OCI-M1 (cell line): ENCODE results near the gene HOXB1.
"Not testable (repeated sequence)": the region's sequence is repeated elsewhere in the genome, so short reads cannot be mapped to it uniquely, and the experiment has no call there.

Experiments used
- DNase-seq: peaks from one replicate; lab custom pipeline; 2025; lab: John Stamatoyannopoulos, UW

The HOXB1 gene

DNA sequence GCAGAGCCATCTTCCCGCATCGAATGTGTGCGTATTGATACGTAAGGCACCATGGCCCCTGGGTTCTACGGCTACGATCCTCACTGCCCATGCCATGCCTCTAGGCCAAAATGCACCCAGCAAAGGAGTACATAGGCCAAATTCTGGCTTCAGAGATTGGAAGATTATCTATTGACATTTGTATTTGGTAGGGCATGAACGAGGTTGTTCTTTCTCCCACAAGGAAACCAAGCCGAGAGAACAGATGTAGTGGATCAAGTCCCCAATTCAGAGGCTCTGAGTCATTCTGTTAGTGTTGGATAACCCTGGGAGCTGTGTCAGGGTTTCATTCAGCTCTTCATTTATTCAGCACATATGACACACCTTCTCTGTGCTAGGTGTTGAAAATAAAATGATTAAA, 36.5 kb downstream of the HOXB1 start:
- no peak for DNase-seq

DNA sequence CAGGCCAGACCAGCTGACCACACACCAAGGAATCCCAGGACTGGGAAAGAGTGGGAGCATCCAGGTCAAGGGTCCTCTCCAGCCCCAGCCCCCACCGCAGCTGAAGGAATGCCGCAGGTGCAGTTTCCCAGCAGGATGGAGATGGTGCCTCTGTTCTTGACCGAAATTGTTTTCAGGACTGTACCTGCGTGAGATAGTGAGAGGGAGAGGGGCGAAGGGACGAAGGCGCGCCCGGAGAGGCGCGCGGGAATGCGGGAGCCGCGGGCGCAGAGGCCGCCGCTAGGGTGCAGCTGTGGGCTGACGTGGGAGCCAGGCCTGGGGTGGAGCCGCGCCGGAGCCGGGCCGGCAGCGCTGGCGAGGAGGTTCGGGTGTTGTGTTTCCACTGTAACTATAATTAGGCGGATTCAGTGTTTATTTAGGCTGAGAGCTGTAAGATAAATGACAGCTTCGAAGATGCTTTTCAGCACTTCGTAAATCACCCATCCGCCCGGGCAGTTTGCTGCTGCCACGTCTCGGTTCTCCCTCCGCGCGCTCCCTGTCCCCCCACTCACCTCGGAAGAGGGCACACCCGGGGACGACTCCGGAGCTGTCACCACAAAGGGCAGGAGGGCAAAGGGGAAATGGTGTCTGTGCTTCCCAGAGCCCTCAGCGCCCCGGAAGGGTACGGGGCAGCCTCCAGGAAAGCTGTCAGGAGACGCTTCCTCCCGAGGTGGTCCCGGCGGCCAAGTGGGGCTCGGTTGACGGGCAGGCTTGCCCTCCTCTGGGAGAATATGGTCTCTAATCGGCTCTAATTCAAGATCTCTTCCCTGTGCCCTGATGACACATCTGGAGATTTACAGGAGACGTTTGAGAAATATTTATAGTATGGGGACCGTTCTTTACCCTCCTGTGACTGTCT, 38.2 kb downstream of the HOXB1 start:
- peak; percentile 57 for DNase-seq

DNA sequence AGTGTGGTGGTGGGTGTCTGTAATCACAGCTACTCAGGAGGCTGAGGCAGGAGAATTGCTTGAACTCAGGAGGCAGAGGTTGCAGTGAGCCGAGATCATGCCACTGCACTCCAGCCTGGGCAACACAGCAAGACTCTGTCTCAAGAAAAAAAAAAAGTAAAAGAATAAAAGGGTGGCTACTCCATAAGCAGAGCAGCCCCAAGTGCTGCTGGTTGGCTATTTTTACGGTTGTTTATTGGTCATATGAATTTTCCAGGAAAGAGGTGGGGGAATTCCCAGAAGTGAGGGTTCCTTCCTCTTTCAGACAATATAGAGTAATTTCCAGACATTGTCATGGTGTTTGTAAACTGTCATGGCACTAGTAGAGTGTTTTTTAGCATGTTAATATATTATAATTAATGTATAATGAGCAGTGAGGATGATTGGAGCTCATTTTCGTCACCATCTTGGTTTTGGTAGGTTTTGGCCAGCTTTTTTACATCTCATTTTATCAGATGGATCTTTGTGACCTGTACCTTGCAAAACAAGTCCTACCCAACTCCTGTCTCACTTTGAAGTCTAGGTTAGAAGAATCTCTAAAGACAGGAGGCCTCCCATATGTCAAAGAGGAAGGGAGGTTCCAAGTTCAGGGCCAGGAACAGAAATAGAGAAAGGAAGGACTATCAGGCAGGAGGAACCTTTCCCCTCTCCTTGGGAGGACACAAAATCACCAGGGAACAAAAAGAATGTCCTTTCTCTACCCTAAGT, 39.1 kb downstream of the HOXB1 start:
- peak; percentile 97 for DNase-seq

DNA sequence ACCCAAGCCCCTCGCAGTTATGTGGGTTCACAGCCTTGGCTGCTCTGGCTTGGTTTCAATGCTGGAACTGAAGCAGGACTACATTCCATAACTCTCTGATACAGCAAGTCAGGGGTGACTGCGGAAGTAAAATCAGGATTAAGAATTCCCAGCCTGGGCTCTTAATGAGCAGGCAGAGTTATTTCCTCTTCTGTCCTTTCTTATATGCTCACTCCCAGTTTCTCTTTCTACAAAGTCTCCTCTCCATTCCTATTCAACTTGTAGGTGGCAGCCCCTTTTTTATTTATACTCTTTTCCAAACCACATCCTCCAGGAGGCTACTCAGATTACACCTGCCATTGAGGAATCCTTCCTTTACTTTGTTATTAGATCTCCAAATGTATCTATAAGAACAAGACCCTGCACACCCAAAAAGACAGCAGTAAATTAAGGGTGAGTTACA, 40.3 kb downstream of the HOXB1 start:
- DNase-seq, result peak; percentile 47

DNA sequence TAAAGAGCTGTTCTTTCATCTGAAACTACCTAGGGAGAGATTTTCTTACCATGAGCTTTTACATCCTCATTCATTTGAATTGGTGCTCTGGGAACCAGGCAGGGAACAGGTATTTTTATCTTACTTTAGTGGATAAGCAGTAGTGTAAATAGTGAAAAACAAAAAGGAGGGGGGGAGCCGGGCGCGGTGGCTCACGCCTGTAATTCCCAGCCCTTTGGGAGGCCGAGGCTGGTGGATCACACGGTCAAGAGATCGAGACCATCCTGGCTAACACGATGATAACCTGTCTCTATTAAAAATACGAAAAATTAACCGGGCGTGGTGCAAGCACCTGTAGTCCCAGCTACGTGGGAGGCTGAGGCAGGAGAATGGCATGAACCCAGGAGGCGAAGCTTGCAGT, 41.0 kb downstream of the HOXB1 start:
- no peak for DNase-seq

DNA sequence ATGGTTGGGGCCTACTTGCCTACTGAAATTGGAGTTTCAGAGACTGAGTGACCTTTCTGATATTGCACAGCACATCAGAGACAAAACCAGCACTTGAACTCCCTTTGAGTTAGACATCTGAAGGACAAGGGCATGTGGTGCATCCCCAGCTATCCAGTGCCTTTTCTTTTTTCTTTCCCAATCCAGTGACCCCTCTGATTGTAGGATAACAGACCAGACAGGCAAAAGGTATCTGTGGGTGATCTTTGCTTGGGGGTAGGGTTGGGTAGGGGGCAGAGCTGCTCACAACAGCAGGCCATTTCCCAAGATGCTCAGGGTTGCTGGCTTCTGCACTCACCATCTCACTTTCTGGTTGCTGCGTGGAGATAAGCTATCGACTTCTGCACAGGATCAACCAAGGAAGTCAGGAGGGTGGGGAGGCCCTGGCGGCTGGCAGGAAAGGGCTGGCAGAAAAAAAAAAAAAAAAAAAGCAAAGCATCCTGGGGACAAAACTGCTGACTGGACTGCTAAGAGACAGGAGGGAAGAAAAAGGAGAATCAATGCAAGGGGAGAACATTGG, 42.2 kb downstream of the HOXB1 start:
- peak; percentile 95 for DNase-seq

DNA sequence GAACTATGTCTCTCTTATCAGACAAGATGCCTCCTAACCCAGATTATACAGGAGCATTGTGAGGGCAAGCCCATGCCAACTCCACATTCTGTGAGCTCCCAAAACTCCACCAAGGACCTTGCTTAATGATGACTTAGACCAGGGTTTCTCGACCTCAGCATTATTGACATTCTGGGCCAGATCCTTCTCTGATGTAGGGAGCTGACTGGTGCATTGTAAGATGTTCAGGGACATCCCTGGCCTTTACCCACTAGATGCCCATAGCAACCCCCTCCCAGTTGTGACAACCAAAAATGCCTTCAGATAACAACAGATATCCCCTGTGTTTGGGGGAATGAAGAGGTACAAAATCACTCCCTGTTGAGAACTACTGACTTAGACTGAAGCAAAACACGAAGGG, 43.6 kb downstream of the HOXB1 start:
- no peak for DNase-seq

DNA sequence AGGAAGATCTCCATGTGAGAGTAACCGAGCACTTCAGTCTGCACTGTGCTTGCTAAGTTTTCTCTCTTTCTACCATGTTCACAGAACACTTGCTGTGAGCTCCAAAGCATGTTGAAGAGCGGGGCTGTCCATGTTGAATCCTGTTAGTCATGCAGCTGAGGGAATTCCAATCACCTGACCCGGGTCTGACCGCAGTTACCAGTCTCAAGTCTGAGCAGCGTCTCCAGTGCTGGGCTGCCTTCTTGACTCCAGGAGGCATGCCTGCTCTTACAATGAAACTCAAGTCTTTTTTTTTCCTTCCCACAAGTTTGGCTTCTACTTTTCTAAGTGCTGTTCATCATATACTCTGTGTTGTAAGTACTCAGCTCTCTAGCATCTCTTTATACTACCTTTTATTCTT, 44.3 kb downstream of the HOXB1 start:
- peak; percentile 40 for DNase-seq

DNA sequence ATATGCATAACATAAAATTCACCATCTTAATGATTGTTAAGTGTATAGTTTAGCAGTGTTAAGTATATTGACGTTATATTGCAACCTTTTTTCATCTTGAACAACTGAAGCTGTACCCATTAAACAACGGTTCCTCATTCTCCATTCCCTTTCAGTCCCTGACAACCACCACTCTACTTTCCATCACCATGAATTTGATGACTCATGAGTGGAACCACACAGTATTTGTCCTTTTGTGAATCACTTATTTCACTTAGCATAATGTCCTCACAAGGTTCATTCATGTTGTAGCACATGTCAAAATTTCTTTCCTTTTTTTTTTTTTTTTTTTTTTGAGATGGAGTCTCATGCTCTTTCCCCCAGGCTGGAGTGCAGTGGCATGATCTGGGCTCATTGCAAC, 46.0 kb downstream of the HOXB1 start:
- peak; percentile 83 for DNase-seq

DNA sequence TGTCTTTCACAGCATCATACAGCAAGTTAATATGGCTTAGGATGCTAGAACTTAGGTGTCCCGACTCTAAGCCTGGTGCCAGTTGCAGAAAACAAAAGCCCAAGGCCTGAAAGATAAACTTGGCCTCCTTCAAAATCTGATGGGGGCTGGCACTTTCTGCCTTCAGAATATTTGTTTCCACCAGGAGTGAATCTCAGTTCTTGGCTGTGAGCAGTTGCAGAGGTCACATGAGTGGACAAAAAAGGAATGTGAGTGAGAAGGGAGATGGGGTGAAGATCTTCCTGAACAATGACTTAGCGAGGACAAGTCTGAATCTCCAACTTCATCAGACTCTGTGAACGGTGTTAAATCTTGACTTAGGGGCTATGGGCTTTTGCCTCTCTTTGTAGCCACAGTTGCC, 46.6 kb downstream of the HOXB1 start:
- DNase-seq, result no peak

DNA sequence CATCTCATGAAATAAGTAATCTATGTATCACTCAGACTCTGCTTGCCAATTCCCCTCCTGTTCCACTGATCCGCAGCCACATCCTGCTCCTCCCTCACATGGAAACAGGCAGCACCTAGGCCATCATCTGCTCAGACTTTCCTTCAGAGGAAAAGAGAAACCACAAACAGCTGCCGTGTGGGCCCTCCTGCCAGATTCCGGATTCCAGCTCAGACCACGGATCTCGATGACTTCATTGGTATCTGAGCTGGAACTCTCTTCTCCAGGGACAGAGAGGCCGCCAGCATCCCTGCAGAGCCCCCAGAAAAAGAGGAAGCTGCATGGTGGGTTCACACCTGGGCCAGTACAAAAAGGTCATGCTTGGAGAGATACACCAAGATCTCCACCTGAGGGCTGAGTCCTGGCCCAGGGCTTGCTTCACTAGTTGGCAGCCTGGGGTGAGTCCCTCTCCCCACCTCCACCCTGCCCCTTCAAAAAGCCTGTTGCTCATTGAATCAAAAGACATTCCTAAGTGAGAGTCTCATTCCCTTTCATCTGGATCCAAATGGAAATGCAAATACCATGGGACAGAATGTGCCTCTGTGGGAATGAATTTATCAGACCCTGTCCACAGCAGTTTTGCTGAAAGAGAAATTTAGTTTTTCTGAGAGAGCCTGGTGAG, 47.2 kb downstream of the HOXB1 start:
- DNase-seq, result peak; percentile 64

DNA sequence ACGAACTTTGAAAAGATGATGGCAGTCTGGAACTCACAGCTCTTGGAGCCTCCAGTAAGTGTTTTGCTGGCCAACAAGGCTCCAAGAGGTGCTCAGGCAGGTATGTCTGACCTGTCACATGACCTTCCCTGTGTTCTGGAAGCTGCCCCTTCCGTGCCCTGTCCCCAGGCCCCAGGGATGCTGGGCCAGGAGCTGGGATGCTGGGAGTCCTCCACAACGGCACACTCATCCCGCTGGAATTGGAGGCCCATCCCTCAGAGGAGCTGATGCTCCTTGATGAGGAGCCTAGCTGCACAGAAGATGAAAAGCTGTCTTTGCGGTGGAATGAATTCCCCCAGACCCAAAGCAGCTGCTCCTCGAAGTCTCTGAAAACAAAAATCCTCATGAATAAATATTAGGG, 47.8 kb downstream of the HOXB1 start:
- no peak for DNase-seq

DNA sequence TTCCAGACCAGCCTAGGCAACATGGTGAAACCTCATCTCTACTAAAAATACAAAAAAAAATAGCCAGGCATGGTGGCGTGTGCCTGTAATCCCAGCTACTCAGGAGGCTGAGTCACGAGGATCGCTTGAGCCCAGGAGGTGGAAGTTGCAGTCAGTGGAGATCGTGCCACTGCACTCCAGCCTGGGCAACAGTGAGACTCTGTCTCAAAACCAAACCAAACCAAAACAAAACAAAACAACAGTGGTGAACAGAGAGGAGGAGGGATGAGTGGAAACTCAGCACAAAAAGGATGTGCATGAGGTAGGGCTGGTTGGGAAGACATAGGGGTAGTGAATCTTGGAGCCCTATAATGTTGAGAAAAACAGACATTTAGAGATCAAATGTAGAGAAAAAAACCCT, 48.5 kb downstream of the HOXB1 start:
- not testable (repeated sequence) for DNase-seq

DNA sequence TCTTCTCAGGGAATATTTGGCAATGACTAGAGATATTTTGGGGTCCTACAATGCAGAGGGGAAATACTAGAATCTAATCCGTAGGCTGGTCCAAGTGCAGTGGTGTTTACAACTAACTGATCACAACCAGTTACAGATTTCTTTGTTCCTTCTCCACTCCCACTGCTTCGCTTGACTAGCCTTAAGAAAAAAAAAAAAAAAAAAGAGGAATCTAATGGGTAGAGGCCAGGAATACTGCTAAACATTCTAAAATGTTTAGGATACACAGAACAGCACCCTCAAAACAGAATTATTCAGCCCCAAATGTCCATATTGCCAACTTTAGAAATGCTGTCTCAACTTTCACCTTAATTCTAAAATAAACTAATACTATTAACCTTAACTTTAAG, 51.8 kb downstream of the HOXB1 start:
- no peak for DNase-seq
